GM21723 (cell line): ENCODE data around the gene OR2A14.
A peak's percentile ranks its signal among the peaks of the same experiment; 100 is the strongest.
"Not testable (repeated sequence)": the region's sequence is repeated elsewhere in the genome, so short reads cannot be mapped to it uniquely, and the experiment has no call there.

ENCODE experiments used
- ATAC-seq: cut with Tn5 transposase; IDR thresholded peaks from one replicate; pipeline ENCODE4 v1.9.1; 2021; ENCODE audit warnings: mild to moderate bottlenecking, moderate library complexity; ENCODE audit not compliant: unreplicated experiment

The OR2A14 gene

DNA sequence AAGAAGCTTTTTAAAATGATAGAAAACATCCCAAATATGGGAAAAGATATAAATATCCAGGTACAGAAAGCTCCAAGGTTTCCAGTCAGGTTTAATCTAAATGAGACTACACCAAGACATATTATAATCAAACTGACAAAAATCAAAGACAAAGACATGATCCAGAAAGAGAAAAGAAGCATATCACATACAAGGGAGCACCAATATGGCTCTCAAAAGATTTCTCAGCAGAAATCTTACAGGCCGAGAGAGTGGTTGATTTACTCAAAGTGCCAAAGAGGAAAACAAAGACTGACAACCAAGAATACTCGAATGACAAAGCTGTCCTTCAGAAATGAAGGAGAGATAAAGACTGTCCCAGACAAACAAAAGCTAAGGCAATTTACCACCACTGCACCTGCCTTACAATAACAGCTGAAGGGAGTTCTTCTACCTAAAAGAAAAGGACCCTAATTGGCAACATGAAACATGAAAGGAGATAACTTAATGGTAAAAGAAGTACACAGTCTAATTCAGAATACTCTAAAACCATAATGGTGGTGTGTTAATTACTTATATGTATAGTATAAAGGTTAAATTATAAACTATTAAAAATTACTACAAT lies 25.4 kb downstream of the OR2A14 start:
- ATAC-seq = no peak

DNA sequence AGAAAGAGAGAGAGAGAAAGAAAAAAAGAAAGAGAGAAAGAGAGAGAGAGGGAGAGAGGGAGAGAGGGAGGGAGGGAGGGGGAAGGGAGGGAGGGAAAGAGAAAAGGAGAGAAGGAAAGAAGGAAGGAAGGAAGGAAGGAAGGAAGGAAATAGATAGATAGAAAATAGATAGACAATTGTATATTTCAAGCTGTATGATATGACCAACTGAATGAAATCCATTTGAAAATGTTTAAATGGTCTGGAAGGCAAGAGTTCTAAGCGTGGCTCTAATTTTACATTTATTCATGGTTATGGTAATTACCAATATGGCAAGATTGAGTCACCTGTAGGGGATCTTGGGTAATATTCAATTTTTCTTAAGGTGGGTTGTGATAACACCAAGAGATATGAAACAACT lies 35.9 kb downstream of the OR2A14 start:
- no peak for ATAC-seq

DNA sequence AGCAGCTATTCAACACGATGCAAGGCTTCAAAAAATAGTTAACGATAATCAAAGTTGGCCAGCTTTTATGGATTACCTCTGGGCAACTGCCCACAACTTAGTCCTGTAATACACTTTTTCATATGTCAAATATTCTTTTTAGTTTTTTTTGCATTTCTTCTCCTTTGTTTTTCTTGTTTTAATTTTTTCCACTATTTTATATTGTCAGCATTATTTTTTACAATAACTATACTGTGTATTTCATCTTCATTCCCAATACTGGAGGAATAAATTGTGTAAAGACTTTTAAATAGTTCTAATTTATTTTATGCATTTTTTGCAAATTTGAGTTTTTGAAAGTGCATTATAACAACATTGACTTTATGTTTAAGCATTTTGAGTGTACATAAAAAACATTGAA lies 41.8 kb downstream of the OR2A14 start:
- ATAC-seq = no peak

DNA sequence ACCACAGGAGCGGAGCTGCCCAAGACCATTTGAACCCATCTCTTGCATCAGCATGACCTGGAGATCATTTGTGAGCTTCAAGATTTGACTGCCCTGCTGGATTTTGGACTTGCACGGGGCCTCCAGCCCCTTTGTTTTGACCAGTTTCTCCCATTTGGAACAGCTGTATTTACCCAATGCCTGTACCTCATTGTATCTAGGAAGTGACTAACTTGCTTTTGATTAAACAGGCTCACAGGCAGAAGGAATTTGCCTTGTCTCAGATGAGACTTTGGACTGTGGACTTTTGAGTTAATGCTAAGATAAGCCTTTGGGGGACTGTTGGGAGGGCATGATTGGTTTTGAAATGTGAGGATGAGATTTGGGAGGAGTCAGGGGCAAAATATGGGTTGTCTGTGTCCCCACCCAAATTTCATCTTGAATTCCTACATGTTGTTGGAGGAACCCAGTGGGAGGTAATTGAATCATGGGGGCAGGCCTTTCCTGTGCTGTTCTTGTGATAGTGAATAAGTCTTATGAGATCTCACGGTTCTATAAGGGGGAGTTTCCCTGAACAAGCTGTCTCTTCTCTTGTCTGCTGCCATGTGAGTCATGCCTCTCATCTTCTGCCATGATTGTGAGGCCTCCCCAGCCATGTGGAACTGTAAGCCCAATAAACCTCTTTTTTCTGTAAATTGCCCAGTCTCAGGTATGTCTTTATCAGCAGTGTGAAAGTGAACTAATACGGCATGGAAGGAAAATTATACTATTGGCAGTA lies 48.8 kb downstream of the OR2A14 start:
- not testable (repeated sequence) for ATAC-seq

DNA sequence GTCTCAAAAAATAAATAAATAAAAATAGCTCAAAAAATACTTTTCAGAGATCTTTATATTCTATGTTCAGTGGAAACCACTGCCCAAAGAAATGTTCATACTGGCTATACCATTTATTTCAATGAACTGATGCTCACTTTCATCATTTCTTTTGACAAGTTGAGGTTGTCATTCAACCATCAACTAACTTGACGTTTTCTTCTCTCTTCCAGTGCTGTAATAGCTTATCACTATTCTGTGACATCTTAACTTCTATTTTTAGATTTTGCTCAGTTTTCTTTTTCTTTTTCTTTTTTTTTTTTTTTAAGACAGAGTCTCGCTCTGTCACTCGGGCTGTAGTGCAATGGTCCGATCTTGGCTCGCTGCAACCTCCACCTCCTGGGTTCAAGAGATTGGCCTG lies 51.6 kb downstream of the OR2A14 start:
- no peak for ATAC-seq

DNA sequence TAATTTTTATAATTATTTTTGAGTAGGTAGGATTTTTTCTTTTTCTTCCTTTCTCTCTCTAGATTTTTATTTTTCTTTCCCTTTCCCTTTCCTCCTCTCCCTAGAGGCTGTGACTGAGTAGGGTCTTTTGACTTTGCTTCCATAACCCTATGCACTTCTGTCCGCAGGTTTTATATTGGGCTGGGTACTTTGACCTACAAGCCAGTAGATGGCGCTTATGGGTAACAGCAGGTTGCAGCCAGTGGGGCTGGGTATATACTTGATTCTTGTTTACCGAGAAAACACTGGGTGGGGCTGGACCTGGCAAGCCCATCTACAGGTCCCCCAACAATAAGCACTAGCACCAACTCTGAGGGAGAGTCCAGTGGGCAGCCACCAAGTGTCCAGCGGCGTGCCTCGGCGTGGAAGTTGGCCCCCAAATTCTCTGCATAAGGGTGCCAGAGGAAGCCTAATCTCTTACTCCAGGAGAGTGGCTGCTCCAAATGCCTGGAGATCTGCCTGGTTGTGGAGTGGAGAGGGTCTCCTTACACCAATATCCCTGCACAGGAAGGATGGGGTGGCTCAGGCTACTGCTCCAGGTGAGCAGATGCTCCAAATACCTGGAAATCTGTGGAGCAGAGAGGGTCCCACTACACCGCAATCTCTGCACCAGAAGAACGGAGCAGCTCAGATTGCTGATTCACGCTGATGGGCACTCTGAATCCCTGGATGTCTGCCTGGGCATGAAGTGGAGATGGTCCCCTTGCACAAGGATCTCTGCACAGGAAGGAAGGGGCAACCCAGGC lies 55.6 kb downstream of the OR2A14 start:
- ATAC-seq = peak; percentile 98

DNA sequence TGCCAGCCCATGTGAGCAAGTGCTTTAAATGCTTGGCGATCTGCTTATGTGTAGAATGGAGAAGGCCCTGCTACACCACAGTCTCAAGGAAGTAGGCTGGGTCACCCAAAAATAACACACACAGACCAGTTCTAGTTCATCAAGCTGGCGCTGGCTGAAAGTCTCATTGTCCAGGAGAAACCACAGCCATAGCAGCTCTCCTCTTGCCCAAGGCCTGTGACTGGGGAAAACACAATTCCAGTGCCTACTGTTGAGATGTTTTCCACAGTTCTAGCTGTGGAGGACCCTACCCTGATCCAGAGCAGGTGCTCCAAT lies 56.1 kb downstream of the OR2A14 start:
- ATAC-seq = peak; percentile 46
